Activated T-cell treated with anti-CD3 and anti-CD28 coated beads, Interleukin-2, amount 50 U/mL, for 1 hour (primary cell): Measurements from ENCODE around the gene HMCN2.
A peak's percentile ranks its signal among the peaks of the same experiment; 100 is the strongest.

Experiments used
- DNase-seq: peaks from one replicate; pipeline ENCODE4 v3.0.0-alpha.2; 2020

Gene HMCN2

GRCh38 chr9:130265431-130266235, at the start of gene HMCN2:
TSS of gene HMCN2 (plus strand) at chr9:130265760. CDS start at chr9:130265879, 119 bp downstream.
- DNase-seq: no peak

- DNase-seq: no peak
Observed at GRCh38 chr9:130217838-130218237, 47.7 kb upstream of the HMCN2 start.

- DNase-seq: no peak
Observed at GRCh38 chr9:130219661-130220096, 45.9 kb upstream of the HMCN2 start.

GRCh38 chr9:130220352-130220751, 45.2 kb upstream of the HMCN2 start:
- no peak for DNase-seq

GRCh38 chr9:130222833-130223232, 42.7 kb upstream of the HMCN2 start:
- no peak for DNase-seq

GRCh38 chr9:130225071-130225470, 40.5 kb upstream of the HMCN2 start:
- no peak for DNase-seq

GRCh38 chr9:130225586-130225985, 40.0 kb upstream of the HMCN2 start:
- no peak for DNase-seq

- no peak for DNase-seq
Observed at GRCh38 chr9:130226112-130226511, 39.4 kb upstream of the HMCN2 start.

GRCh38 chr9:130227833-130228232, 37.7 kb upstream of the HMCN2 start:
- no peak for DNase-seq

GRCh38 chr9:130229759-130230158, 35.8 kb upstream of the HMCN2 start:
- DNase-seq: no peak

- DNase-seq: no peak
Observed at GRCh38 chr9:130230631-130231030, 34.9 kb upstream of the HMCN2 start.

- DNase-seq: no peak
Observed at GRCh38 chr9:130232899-130233586, 32.5 kb upstream of the HMCN2 start.

GRCh38 chr9:130233587-130233945, 32.0 kb upstream of the HMCN2 start:
- no peak for DNase-seq

- DNase-seq: no peak
Observed at GRCh38 chr9:130234340-130235260, 31.0 kb upstream of the HMCN2 start.

- peak; percentile 79 for DNase-seq
Observed at GRCh38 chr9:130235558-130236435, 29.8 kb upstream of the HMCN2 start.

GRCh38 chr9:130236436-130236985, 29.0 kb upstream of the HMCN2 start:
- no peak for DNase-seq

- DNase-seq: no peak
Observed at GRCh38 chr9:130237076-130237475, 28.5 kb upstream of the HMCN2 start.

GRCh38 chr9:130237763-130238524, 27.6 kb upstream of the HMCN2 start:
- no peak for DNase-seq

- DNase-seq: no peak
Observed at GRCh38 chr9:130239363-130239695, 26.2 kb upstream of the HMCN2 start.

GRCh38 chr9:130239741-130240241, 25.8 kb upstream of the HMCN2 start:
- DNase-seq: no peak
